Measurements from ENCODE around the gene FRMD4A.
"Not testable (repeated sequence)": the region's sequence is repeated elsewhere in the genome, so short reads cannot be mapped to it uniquely, and the experiment has no call there.

The FRMD4A gene

DNA sequence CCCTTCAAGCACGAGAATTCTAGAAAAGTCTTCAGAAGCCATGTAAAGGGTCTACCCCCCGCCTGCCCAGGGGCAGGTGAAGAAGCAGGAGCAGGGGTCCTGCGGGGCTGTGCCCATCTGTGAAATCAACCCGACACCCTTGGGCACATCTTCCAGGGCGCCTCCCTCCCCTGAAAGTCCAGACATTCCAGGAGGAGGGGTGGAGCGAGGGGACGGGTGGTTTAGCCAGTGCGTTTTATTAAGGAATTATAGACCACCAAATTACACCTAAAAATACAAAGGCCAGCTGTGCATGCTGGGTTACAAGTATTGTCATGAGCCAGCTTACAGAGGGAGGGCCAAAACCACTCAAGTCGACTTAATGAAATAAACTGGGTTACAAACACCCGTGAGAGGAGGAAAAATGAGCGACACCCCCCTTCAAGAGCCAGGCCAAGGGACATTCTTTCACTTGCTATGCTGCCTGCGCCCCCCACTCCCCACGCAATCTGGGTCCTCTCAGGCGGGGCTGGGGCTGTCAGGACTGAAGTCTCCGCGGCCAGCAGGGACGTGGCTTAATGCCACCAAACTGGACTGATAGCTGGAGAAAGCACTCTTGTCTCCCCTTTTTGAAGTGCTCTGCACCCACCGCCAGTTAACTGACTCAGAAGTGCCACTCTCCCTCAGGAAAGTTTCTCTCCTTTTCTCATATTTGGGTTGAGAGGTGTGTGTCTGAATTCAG is 360.3 kb downstream of the FRMD4A start:
- no peak for DNase-seq

DNA sequence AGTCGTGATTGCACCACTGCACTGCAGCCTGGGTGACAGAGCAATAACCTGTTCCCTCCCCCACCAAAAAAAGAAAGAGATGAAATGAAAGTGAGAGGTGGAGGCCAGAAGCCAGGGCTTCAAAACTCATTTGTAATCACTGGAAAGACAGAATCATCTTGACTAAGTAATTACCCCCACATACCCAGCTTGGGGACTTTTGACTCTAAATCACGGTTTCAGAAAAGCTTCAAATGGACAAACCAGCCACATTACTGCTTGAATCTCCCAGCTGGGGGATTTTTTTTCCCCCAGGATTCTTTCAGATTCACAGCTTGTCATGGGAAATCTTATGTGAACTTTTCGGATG is 361.0 kb downstream of the FRMD4A start:
- DNase-seq = no peak

DNA sequence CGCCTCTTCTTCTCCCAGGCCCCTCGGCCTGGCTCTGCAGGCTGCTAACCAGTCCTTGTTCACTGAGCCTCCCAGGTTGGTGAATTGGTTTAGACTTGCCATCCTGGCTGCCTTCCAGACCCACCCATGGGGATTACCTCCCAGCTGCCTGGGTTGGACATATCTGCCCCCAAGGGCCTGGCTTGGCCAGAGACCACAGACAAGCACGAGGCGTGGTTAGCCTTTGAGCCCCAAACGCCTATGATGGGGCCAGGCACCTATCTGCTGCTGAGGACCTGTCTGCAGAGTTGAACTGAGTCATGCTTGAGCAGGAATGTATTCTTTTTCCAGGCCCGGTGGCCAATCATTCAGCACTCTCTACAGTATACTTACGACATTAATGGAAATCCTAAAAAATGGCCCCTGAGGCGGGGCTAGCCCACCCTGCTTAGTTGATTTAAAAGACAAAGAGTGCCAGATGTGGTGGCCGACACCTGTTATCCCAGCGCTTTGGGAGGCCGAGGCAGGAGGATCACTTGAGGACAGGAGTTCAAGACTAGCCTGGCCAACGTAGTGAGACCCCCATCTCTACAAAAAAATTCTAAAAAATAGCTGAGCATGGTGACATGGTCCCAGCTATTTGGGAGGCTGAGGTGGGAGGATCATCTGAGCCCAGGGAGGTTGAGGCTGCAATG is 361.5 kb downstream of the FRMD4A start:
- no peak for DNase-seq

DNA sequence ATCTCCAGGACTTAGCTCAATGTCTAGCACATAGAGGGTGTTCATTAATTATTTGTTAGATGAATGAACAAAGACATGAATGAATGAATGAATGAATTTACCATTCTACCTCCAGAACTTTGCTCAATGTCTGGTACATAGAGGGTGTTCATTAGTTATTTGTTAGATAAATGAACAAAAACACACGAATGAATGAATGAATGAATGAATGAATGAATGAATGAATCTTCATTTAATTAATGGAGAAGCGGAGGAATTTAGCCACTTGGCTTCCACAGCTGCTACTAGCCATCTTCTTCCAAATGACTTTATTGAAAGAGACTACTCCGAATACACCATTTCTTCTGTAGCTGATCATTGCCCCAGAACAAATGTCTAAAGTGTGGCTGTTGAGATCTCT is 368.9 kb downstream of the FRMD4A start:
- no peak for DNase-seq

DNA sequence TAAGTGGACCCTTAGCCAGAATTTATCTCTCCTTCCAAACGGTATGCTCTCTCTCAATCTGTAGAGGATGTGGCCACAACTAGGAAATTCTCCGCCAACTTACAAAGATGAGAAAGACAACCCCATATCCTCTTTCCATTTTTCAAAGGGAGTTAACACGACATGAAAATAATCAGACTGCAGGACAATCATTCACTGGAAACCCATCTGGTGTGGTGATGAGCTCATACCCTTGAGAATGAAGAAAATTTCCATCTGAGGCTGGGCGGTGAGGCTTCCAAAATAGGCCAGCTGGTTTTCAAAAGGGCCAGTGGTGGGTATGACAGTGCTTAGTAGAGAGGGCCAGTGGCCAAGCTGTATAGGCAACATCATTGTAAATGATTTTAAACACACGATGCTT is 369.6 kb downstream of the FRMD4A start:
- DNase-seq = peak; percentile 98

DNA sequence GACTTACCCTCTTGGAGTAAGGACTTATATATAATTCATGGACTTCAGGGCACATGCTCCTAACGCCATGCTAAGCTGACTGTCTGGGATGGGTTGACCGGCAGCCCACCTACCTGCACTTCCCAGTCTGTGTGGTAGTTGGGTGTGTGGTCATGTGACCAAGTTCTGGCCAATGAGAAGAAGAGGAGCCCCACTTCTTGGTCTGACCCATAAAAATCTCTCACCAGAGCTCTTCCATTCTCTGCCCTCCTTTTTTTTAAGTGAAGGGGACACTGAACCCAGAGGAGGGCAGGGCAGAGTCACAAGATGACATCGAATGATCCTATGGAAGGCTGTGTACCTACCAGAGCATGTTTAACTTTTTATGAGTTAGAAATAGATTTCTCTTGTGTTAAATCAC is 370.1 kb downstream of the FRMD4A start:
- DNase-seq = no peak

DNA sequence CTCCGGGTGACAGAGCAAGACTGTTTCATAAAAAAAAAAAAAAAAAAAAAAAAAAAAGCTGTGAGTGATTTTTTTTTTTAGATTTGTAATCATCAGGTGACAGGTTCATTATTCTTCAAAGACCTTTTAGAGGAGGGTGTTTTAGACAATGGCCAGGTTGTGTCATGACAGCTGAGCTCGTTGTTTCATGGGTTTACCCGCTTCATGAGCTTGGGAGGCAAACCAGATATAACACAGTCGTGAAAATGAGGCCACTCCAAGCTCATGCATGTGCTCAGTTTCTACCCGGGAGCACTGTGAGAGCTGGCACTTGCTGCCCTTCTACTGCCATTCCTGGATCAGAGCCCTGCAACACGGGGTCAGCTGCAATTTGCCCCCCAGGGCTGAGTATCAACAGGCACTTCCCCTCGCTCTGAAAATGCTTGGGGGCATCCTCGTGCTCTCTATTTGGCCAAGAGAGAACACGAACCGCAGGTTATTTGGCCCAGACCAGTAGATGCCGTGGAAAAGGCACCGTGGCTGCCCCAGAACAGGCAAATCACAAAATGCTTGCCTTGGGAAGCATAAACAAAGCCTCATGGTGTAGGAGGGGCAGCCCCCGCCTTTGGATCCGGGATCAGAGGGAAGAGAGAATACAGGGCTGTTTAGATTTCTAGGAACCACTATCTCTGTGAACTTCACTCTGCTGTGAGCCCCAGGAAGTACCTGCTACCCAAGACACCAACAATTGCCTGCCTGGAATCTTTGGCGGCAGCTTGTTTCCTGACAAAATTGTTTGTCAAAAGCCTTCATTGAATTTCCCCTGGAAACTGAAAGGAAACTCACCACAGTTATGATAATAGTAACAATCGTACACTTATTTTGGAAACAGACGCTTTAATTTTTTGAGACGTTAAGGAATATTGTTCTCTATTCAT is 371.0 kb downstream of the FRMD4A start:
- DNase-seq = no peak

DNA sequence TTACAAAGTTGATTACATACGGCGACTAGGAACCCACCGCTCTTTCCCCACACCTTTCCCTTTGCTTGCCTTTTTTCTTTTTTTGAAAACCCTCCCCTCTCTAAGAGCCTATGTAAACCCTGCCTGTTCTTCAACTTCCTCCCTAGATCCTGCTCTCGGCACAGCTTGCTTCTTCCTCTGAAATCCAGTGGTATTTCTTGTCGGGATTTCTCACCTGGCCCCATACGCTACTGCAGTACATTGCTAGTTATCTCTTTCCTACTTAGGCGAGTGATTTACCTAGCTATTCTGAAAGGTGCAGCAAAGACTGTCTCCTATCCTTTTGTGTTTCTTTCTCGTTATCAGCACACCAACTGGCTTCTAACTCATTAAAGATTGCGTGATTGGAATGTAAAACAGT is 372.9 kb downstream of the FRMD4A start:
- no peak for DNase-seq

DNA sequence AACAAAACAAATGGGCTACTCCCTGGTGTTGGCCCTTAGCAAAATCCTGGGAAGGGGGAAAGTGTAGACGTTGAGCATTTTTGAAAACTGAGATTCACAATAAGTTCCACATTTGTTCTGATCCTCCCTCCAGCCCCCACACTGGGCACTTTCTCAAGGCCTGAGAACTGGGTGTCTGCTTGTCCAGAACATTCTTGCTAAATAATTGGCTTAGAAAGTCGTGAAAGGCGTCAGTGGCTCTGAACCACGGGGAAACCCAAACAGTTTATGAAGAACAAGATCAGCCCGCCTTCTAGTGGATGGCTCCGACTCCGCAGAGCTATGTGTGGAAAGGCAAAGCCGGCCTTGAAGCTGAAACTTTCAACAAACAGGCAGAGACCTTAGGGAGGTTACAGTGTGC is 373.9 kb downstream of the FRMD4A start:
- DNase-seq = peak; percentile 53

DNA sequence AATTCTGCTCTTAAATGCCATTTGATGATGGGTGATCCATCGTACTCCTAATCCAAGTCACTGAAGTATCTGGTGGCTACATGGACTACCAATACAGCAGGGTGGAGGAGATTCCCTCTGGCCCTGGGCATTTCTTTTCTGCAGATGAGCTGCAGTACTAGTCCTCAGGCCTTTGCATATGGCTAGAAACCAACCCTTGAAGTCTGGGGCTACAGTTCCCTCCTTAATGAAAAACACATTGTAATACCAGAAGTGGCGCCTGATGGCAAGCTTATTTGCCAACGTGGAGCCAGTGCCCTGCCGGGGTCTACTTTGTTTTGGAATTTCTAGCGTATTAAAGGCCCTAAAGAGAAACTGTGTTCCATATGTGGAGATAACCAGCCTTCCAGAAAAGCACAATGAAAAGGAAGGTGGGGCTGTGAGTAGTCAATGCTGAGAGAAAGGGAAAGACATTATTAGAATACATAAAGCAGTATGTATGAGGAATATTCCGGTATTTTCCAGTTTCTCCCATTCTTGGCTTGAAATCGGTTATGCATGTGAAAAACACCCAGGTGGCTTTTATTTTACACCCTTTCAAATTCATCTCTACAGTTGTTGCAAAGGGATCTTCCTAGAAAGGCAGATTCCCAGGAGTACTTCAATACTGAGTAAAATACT is 375.2 kb downstream of the FRMD4A start:
- no peak for DNase-seq

DNA sequence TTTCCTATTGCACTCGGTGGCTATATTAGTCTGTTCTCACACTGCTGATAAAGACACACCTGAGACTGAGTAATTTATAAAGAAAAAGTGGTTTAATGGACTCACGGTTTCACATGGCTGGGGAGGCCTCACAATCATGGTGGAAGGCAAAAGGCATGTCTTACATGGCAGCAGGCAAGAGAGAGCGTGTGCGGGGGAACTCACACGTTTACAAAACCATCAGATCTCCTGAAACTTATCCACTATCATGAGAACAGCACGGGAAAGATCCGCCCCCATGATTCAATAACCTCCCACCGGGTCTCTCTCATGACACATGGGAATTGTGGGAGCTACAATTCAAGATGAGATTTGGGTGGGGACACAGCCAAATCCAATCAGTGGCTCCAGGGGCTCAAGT is 376.5 kb downstream of the FRMD4A start:
- not testable (repeated sequence) for DNase-seq

DNA sequence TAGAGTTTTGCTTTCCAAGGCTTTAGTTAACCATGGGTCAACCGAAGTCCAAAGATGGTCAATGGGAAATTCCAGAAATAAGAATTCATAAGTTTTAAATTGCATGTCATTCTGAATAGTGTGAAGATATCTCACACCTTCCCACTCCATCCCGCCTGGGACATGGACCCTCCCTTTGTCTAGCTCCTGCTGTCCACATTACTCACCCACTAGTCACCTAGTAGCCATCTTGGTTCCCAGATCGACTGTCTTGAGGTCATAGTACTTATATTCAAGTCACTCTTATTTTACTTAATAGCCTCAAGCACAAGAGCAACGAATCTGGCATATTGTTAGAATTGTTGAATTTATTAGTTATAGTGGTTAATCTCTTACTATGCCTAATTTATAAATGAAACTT is 377.4 kb downstream of the FRMD4A start:
- no peak for DNase-seq

DNA sequence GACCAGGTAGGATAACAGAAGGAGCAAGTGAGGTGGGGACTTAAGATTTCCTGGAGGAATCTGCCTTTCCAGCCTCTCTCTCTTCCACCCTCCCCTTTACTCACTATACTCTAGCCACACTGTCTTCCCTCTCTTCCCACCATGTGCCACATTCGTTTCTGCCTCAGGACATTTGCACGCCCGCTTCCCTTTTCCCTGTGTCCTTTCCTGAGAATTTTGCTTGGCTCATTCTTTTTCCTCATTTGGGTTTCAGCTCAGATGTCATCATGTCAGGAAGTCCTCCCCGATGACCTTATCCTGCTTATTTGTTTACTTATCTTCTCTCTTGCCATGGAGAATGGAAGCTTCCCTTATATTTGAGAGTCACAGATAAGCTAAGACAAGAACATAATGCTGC is 380.2 kb downstream of the FRMD4A start:
- DNase-seq = no peak

DNA sequence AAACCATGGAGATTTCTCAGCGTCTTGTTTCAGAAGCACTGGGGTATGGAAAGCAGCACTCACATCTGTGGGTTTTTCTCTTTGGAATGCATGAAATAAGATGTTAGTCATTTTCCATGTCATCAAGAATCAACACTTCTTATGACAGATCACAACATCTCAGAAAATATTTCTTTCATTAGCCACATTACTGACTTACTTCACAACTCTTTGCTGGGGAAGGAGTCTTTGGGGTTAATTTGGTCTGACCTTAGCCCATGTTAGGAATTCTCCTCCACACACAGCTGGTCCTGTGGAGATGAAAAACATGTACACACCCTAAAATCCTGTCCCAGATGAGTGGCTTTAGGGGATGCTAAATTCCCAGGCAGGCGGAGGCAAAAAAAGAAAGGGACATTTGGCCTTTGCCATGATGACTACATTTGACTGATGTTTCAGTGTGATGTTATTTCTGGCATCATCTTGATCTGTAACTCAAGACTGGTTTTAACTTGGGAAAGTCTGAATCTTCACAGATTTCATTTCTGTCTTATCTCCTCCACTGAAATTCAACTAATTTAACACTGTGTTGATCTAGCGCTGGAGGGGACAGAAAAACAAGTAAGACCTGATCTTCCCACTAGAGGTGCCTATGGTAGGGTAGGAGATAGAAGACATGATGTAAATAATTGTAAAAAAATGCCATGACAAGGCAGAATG is 380.7 kb downstream of the FRMD4A start:
- DNase-seq = peak; percentile 97

DNA sequence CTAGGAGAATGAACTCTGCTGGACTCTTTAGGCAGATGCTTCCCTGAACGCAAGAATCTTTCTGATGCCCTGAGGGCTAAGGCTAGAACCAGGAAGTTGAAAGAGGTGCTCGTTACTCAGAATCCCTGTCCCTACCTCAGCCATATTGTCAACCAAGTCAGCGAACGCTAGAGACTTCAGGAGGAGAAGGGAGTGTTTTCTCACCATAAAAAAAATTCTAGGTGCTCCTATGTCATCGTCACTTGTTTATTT is 384.6 kb downstream of the FRMD4A start:
- no peak for DNase-seq

DNA sequence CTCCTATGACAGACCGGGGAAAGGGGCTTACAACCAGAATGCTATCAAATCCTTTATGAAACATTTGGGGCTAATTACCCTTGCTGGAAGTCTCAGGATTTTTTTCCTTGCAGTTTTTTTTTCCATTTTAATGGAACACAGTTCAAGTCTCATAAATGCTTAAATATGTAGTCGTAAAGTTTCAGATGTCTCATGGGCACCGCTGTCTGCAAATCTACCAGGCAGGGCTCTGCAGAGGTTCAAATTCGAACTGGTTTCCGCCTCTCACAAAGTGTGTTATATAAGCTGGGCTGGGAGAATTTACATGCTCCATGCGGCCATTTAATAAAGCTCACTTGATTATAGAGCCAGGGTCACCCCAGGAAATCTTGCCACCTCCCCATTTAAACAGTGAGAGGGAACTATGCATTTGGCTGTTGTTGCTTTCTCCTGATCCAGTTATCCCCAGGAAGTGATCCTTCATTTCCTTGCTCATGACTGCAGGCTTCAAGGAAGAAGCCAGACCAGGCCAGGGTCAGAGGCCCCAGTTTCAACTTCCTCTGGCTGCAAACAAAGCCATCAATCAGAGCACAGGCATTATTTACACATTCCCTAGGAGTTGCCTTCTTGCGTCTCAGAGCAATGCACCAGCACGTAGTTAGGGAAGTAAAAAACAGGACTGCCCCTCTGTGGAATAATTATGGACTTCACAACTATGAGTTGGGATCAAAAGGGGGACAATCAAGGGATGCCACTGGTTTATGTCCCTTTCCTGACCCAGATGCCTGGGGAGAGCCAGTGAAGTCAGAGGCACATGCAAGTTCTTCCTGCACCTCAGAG is 385.1 kb downstream of the FRMD4A start:
- DNase-seq = no peak

DNA sequence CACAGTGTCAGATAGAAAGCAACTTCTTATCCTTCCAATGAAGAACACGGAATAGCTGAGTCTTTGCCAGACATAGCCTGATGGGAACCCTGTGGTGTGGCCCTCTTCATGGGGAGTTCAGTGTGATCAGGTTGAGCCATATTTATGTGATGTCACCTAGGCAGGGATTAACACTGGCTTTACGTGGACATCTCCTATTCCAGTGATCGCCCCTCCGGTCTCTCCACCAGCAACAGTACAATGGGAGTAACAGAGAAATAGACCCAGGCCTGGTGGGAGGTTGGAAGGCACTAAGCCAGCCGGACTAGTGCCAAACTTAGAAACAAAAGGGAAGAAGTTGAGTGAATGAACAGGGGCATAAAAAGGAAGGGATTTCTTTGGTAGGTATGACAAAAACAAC is 385.9 kb downstream of the FRMD4A start:
- no peak for DNase-seq

DNA sequence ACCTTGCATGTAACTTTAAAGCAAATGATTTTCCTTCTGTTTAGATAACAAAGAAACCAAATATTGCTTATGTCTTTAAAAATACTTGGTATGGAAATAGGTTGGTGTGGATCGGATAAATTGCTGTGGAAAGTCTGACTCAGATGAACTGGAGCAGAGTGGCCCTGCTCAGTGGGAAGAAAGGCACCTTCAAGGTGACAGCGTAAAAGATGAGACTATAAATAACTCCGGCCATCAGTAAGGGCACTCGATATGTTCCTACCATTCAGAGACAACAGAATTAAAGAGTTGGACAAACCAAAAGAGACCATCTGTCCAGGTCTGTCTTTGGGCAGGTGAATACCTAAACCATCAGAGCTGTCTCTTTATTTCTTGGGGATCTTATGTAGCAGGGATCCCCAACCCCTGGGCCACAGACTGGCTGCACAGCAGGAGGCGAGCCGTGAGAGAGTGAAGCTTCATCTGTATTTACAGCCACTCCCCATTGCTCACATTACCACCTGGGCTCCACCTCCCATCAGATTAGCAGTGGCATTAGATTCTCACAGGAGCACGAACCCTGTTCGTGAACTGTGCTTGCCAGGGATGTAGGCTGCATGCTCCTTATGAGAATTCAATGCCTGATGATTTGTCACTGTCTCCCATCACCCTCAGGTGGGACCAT is 386.9 kb downstream of the FRMD4A start:
- no peak for DNase-seq

DNA sequence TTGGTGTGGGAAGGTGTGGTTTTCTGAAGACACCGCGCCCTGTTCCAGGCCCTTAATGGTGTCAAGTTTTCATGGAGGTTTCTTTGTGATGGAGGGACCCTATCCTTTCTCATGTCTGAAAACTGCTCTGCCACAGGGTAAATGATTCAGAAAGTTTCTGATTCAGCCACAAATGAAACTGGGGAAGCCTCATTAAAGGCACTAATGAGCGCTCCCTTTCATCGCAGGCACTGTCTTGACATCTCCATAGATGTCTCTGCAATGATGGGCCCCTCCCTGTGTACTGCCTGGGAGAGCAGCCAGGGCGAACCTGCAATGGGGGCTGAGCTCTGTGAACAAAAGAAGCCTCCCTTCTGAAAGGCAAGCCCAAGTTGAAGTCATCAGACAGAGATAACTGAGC is 388.7 kb downstream of the FRMD4A start:
- no peak for DNase-seq

DNA sequence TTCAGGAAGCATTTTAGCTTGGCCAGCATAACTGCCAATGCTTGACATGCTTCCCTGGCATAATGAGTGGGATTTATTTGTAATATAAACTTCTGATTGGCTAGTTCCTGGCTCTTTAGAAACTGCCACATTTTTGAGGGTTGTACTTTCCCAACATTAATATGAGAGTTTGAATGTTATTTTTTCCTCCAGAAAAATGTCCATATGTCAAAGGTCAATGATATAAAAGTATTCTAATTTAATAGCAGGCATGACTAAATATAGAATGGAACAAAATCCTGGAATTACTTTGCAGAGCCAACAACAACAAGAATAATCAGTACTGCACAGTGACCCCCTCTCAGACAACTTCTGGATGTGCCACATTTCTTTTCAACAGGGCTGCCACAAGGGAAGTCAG is 391.3 kb downstream of the FRMD4A start:
- peak; percentile 75 for DNase-seq

DNA sequence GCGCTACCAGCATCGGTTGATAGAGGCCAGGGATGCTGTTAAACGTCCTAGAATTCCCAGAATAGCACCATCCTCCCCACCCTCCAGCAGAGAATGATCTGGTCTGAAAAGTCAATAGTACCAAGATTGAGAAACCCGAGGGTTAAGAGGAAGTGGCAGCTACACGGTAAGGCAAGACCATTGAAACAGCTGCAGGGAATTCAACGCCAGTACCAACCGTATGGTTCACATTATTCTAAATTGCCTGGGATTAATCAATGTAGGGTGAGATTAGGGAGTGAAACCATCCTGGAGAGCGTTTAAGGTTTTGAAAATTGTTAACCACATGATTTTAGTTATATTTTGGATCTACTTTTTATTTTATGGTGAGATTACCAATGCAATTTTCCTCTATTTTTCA is 391.8 kb downstream of the FRMD4A start:
- peak; percentile 47 for DNase-seq

DNA sequence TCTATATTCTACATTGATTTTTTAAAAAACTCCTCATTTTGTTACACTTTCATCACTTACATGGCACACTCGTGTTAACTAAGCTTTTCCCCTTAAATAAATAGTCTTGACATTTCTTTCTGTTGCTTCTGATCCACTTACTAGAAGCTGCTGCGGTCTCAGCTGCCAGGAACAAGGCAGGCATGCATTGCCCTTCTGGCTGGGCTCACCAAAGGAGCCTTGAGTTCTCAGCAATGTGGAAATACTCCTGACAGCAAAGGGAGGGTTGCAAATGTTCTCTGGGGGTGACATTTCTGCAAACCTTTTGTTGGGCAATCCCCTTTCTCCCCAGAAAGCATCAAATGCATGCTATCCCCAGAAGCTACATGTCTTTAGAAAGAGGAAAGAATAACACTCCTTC is 393.9 kb downstream of the FRMD4A start:
- DNase-seq = no peak

All from fibroblast of upper back skin (primary cell).